NCI-H345 treated with DMSO at 0.1 percent for 48 hours (cell line): ENCODE measurements around the gene KIRREL3.
A peak's percentile ranks its signal among the peaks of the same experiment; 100 is the strongest.

Experiments used
- DNase-seq: peaks from one replicate; lab custom pipeline; 2025; ENCODE audit not compliant: unreplicated experiment; lab: John Stamatoyannopoulos, UW

Gene KIRREL3

GRCh38 chr11:126834149-126834548, 166.4 kb downstream of the KIRREL3 start:
- no peak for DNase-seq

- DNase-seq: peak; percentile 58
Measured at GRCh38 chr11:126833065-126833464, 167.5 kb downstream of the KIRREL3 start.

GRCh38 chr11:126832387-126832786, 168.2 kb downstream of the KIRREL3 start:
- no peak for DNase-seq

GRCh38 chr11:126830216-126830806, 170.3 kb downstream of the KIRREL3 start:
- DNase-seq: peak; percentile 97

GRCh38 chr11:126829716-126830115, 170.9 kb downstream of the KIRREL3 start:
- DNase-seq: no peak

GRCh38 chr11:126824035-126824607, 176.4 kb downstream of the KIRREL3 start:
- peak; percentile 98 for DNase-seq

- DNase-seq: no peak
Measured at GRCh38 chr11:126823274-126823673, 177.3 kb downstream of the KIRREL3 start.

GRCh38 chr11:126821827-126822226, 178.7 kb downstream of the KIRREL3 start:
- no peak for DNase-seq

- DNase-seq: no peak
Measured at GRCh38 chr11:126819194-126819593, 181.4 kb downstream of the KIRREL3 start.

GRCh38 chr11:126817523-126818450, 182.8 kb downstream of the KIRREL3 start:
- DNase-seq: no peak

GRCh38 chr11:126817096-126817495, 183.5 kb downstream of the KIRREL3 start:
- no peak for DNase-seq

- peak; percentile 62 for DNase-seq
Measured at GRCh38 chr11:126816645-126817044, 183.9 kb downstream of the KIRREL3 start.

GRCh38 chr11:126815111-126815510, 185.5 kb downstream of the KIRREL3 start:
- DNase-seq: no peak

GRCh38 chr11:126810776-126811175, 189.8 kb downstream of the KIRREL3 start:
- peak; percentile 54 for DNase-seq

GRCh38 chr11:126809514-126810289, 190.9 kb downstream of the KIRREL3 start:
- no peak for DNase-seq

GRCh38 chr11:126808836-126809235, 191.7 kb downstream of the KIRREL3 start:
- DNase-seq: no peak

GRCh38 chr11:126808296-126808695, 192.3 kb downstream of the KIRREL3 start:
- no peak for DNase-seq

- DNase-seq: no peak
Measured at GRCh38 chr11:126805870-126806269, 194.7 kb downstream of the KIRREL3 start.

GRCh38 chr11:126804363-126804762, 196.2 kb downstream of the KIRREL3 start:
- DNase-seq: no peak

GRCh38 chr11:126800009-126800408, 200.6 kb downstream of the KIRREL3 start:
- no peak for DNase-seq
